ENCODE results near the gene MBP. TPM values are rescaled to one million over a fixed set of nuclear protein-coding genes. Genes with fewer than 3 reads are reported as not detected.

MBP gene
- total RNA-seq, 1 donor, result 25.8 TPM

GRCh38 chr18:77084688-77085035 is 47.9 kb downstream of the MBP start:
- no peak overlapping the region for H3K4me3 ChIP-seq (ENCODE audit: low read depth, low read length)
- TF ChIP-seq, protein P1, sequence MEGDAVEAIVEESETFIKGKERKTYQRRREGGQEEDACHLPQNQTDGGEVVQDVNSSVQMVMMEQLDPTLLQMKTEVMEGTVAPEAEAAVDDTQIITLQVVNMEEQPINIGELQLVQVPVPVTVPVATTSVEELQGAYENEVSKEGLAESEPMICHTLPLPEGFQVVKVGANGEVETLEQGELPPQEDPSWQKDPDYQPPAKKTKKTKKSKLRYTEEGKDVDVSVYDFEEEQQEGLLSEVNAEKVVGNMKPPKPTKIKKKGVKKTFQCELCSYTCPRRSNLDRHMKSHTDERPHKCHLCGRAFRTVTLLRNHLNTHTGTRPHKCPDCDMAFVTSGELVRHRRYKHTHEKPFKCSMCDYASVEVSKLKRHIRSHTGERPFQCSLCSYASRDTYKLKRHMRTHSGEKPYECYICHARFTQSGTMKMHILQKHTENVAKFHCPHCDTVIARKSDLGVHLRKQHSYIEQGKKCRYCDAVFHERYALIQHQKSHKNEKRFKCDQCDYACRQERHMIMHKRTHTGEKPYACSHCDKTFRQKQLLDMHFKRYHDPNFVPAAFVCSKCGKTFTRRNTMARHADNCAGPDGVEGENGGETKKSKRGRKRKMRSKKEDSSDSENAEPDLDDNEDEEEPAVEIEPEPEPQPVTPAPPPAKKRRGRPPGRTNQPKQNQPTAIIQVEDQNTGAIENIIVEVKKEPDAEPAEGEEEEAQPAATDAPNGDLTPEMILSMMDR (IDR thresholded peaks at IDR 0.05; ENCODE audit: insufficient read depth, low read length), result no peak
- peak; percentile 75 for DNase-seq (ENCODE audit: low read depth)

DNA sequence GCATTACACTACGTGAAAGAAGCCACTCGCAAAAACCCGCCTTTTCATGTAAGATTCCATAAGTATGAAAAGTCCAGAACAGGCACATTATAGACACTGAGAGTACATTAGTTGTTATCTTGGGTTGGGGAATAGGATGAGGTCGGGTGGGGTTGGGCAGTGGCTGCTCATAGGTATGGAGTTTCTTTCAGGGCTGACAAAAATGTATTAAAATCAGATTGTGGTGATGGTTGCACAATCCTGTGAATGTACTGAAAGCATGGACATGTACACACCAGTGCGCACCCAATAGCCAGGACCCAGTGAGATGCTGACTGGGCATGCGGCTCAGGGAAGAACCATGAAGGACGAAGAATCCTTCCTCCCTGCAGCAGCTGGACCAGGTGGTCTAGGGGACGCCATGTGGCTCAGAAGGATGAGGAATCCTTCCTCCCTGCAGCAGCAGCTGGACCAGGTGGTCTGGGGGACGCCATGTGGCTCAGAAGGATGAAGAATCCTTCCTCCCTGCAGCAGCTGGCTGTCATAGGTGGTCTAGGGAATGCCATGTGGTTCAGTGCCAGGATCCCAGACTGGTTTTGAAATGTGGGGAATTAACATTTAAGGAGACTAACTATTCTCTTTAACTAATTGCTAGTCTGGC is 50.1 kb downstream of the MBP start:
- no peak for DNase-seq (ENCODE audit: low read depth)
- no peak overlapping the region for H3K4me3 ChIP-seq (ENCODE audit: low read depth, low read length)
- TF ChIP-seq, protein P1 (IDR thresholded peaks at IDR 0.05; ENCODE audit: insufficient read depth, low read length), result no peak

GRCh38 chr18:77081390-77081778 is 51.2 kb downstream of the MBP start:
- no peak overlapping the region for H3K4me3 ChIP-seq (ENCODE audit: low read depth, low read length)
- DNase-seq (ENCODE audit: low read depth), result peak; percentile 81
- TF ChIP-seq, protein P1 (IDR thresholded peaks at IDR 0.05; ENCODE audit: insufficient read depth, low read length), result no peak

DNA sequence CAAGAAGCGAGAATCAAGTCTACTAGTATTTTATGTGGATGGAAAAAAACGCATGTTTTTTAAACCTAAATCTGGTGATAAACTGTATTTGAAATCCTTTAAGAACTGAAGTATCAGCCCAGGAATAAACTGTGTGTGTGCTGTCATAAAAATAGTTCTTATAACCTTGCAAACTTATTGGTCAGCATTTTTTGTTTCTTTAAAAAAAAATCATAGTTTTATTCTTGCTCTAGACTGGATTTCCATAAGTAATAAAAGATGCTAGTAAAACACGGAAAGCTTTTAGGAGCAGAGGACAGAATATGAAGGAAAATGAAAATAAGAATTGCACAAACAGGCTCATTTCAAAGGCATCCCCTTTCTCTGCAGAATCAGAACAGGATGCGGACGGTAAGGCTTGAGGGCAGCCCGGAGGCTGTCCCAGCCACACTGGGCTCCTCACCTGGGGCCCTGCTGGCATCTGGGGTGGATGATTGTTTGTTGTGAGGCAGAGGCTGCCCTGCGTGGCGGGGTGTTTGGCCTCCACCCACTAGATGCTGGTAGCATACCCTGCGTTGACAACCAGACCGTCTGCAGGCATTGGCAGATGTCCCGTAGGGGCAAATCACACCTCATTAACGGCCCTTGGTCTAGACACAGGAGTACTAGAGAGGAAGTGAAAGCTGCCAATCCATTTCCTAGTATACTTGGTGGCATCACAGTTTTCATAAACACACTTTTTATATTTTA is 52.5 kb downstream of the MBP start:
- TF ChIP-seq, protein P1 (IDR thresholded peaks at IDR 0.05; ENCODE audit: insufficient read depth, low read length), result no peak
- H3K4me3 ChIP-seq (ENCODE audit: low read depth, low read length), result no peak overlapping the region
- DNase-seq (ENCODE audit: low read depth), result no peak

- TF ChIP-seq, protein P1 (IDR thresholded peaks at IDR 0.05; ENCODE audit: insufficient read depth, low read length), result no peak
- H3K4me3 ChIP-seq (ENCODE audit: low read depth, low read length), result no peak overlapping the region
- DNase-seq (ENCODE audit: low read depth), result no peak
Observed at GRCh38 chr18:77079088-77079487, 53.5 kb downstream of the MBP start.

GRCh38 chr18:77078690-77079070 is 53.9 kb downstream of the MBP start:
- no peak overlapping the region for H3K4me3 ChIP-seq (ENCODE audit: low read depth, low read length)
- TF ChIP-seq, protein P1 (IDR thresholded peaks at IDR 0.05; ENCODE audit: insufficient read depth, low read length), result no peak
- DNase-seq (ENCODE audit: low read depth), result no peak

All from fibroblast of the aortic adventitia (primary cell).